CD4-positive, alpha-beta T cell treated with Interleukin-6 at 100 ng/mL for 8 hours (primary cell): ENCODE results near the gene HOXD13.

Experiments used
- DNase-seq: peaks from one replicate; pipeline ENCODE4 v3.0.0-alpha.2; 2020; ENCODE audit warnings: mixed read lengths, low spot score

Gene HOXD13

GRCh38 chr2:176132205-176133171, 40.0 kb downstream of the HOXD13 start:
- no peak for DNase-seq

GRCh38 chr2:176133389-176133788, 40.9 kb downstream of the HOXD13 start:
- no peak for DNase-seq

- DNase-seq, result no peak
Measured at GRCh38 chr2:176134035-176134434, 41.5 kb downstream of the HOXD13 start.

DNA sequence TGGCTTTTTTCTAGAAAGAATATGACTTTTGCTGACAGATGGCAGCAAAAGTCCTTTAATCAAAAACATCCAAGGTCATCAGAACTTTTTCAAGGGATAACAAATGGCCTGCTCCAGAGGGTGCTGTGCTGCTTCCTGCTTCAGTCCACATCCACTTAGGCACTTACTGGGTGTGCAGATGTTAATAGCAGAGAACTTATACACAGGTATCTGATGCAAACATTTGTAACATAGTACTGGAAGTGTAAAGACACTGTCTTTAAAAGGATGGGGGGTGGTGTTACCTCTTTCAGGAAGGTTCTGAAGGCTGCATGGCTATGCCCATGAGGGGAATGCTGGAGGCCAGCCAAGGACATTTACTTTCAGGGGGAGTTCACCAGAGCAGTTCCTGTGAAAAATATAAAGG, 42.5 kb downstream of the HOXD13 start:
- DNase-seq, result no peak

- DNase-seq, result no peak
Measured at GRCh38 chr2:176136374-176137251, 44.1 kb downstream of the HOXD13 start.

GRCh38 chr2:176137252-176137580, 44.7 kb downstream of the HOXD13 start:
- no peak for DNase-seq

- DNase-seq, result no peak
Measured at GRCh38 chr2:176137906-176138305, 45.4 kb downstream of the HOXD13 start.

GRCh38 chr2:176138526-176138922, 46.0 kb downstream of the HOXD13 start:
- DNase-seq, result no peak

DNA sequence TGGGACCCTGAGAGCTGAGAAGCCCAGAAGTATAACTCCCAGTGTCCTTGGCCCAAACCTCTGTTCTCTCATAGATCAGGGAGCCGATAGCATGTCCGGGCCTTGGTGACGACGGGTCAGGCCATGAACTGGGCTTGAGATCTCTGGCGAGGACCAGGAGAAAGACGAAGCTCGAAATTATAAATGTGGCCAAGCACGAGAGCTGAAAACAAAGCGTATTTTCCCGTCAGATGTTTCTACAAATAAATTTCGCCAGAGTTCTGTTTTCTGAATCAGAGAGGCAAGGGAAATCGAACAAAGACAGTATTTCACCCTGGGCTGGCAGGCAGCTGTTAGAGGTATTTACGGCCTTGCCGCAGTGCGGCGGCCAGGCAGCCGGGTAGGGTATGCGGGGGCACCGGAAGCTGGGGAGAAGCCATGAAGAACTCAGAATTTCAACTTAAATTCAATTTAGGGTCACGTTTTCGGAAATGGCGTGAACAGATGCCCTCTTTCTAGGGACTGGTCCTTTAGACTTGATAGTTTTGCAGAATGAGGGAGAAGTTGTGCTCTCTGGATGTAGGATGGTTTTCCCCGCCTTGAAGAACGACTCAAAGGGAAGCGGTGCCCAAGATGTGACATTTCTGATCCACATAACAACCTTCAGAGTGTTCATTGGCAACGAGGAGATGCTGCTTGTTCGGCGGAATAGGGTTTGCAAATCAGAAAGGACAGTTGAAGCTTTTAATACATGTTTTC, 46.6 kb downstream of the HOXD13 start:
- DNase-seq, result no peak

GRCh38 chr2:176139661-176140512, 47.4 kb downstream of the HOXD13 start:
- DNase-seq, result no peak

DNA sequence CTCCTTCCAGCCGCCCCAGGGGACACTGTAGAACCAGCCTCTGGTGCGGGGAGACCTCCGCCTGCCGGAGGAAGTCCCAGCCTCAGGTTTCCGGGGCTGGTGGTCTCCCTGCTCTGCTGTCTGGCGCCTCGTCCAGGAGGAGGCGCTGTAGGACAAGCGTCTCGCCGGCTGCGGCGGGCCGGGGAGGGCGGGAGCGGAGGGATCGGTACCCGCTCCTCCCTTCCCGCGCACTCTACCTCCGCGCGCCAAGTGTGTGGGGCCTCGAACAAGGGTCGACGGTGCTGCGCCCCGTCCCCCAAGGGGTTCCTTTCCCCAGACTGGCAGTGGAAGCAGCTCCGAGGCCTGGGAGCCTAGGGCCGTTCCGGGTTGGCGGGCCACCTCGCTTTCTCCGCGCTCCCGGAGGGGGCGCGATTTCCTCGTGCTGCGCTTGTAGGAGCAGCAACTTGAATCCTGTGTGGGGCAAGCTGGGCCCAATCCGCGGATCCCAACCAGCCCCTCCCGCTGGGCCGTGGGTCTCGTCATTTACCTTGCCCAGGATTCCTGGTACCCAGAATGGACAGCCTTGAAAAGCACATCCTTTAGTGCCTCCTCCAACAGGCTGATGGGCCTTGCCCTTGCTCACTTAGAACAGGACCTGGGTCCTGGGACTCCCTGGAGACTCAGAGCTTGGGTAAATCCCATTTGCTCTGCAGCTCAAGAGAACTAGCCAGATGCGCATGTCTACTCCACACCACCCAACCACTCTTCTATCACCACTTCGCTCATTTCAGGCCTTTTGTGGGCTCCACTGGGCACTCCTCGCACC, 48.2 kb downstream of the HOXD13 start:
- DNase-seq, result peak; percentile 21

DNA sequence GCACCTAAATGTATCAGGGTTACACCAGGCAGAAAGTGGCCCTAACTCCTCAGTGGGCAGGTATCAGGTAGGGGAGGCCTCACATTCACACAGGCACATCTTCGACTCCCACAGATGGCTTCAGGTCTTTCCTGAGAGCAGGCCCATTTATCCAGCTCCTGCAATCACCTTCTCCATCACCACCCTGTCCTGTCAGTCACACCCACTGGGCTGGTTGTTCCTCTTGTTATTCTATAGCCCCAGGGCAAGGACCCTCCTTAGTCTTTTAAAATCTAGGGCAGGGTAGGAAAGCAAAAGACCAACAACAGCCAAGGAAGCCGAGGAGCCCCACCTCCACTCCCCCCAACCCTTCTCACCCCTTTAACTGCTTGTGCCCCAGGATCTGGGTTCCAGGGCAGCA, 49.8 kb downstream of the HOXD13 start:
- no peak for DNase-seq
